Chondrocyte (in vitro differentiated cells): ENCODE data around the gene ZNF33B. TPM values are rescaled to one million over a fixed set of nuclear protein-coding genes. Genes with fewer than 3 reads are reported as not detected.

Experiments used
- DNase-seq: peaks from one replicate; pipeline ENCODE4 v3.0.0; 2021; ENCODE audit warnings: mixed read lengths, low spot score
- H3K27ac Mint-ChIP-seq: one replicate; pipeline ENCODE4 v1.8.0; 2021; ENCODE audit warnings: mild to moderate bottlenecking, moderate library complexity, mixed read lengths; ENCODE audit not compliant: unreplicated experiment
- H3K27me3 Mint-ChIP-seq: 2 replicates; pipeline ENCODE4 v1.8.0; 2021; ENCODE audit warnings: low read depth, mixed read lengths
- H3K36me3 Mint-ChIP-seq: 2 replicates; pipeline ENCODE4 v1.8.0; 2021; ENCODE audit warnings: low read depth, mixed read lengths
- H3K4me1 Mint-ChIP-seq: 2 replicates; pipeline ENCODE4 v1.8.0; 2021; ENCODE audit warnings: low read depth, mild to moderate bottlenecking, mixed read lengths
- H3K4me3 Mint-ChIP-seq: one replicate; pipeline ENCODE4 v1.8.0; 2021; ENCODE audit warnings: mild to moderate bottlenecking, moderate library complexity, mixed read lengths; ENCODE audit not compliant: unreplicated experiment
- H3K9me3 Mint-ChIP-seq: 2 replicates; pipeline ENCODE4 v1.8.0; 2021; ENCODE audit warnings: low read depth, mixed read lengths
- CTCF ChIP-seq: fragments of 200-600 bp; sonication (generic); IDR thresholded peaks from 2 replicates; pipeline ENCODE4 v1.5.0; 2021; ENCODE audit warnings: antibody characterized with exemption, mild to moderate bottlenecking, moderate library complexity
- total RNA-seq: library from RNA; stranded (reverse); gene quantifications from 3 replicates; pipeline ENCODE4 v1.2.1, GENCODE V29; 2021

The ZNF33B gene
- total RNA-seq, 1 donor from 2014 or later, result 12.4 TPM

GRCh38 chr10:42618424-42618823 is 19.9 kb downstream of the ZNF33B start:
- Mint-ChIP-seq H3K36me3 (peaks cover 9% of the 10 kb centered on the region), H3K9me3 (no peaks in the 10 kb centered on the region), H3K4me1 (no peaks in the 10 kb centered on the region), H3K4me3 (no peak overlapping the region), H3K27me3 (no peaks in the 10 kb centered on the region), H3K27ac (no peak overlapping the region)
- no peak for TF ChIP-seq CTCF
- DNase-seq, result no peak

- Mint-ChIP-seq H3K9me3 (peaks cover 4% of the 10 kb centered on the region), H3K4me3 (no peak overlapping the region), H3K27me3 (no peaks in the 10 kb centered on the region), H3K27ac (no peak overlapping the region), H3K36me3 (peaks cover 18% of the 10 kb centered on the region), H3K4me1 (no peaks in the 10 kb centered on the region)
- no peak for TF ChIP-seq CTCF
- no peak for DNase-seq
These were observed 23.0 kb downstream of the ZNF33B start for GRCh38 chr10:42615419-42615818.

GRCh38 chr10:42609872-42610271 is 28.5 kb downstream of the ZNF33B start:
- Mint-ChIP-seq H3K9me3 (peaks cover 4% of the 10 kb centered on the region), H3K36me3 (peaks cover 22% of the 10 kb centered on the region), H3K4me3 (no peak overlapping the region), H3K4me1 (no peaks in the 10 kb centered on the region), H3K27ac (no peak overlapping the region), H3K27me3 (no peaks in the 10 kb centered on the region)
- DNase-seq, result no peak
- TF ChIP-seq CTCF, result no peak

GRCh38 chr10:42598249-42598873 is 40.0 kb downstream of the ZNF33B start:
- Mint-ChIP-seq H3K4me3 (no peak overlapping the region), H3K36me3 (peaks cover 38% of the 10 kb centered on the region), H3K9me3 (peaks cover 45% of the 10 kb centered on the region), H3K27me3 (no peaks in the 10 kb centered on the region), H3K27ac (no peak overlapping the region), H3K4me1 (no peaks in the 10 kb centered on the region)
- DNase-seq, result no peak
- TF ChIP-seq CTCF, result no peak

GRCh38 chr10:42596196-42596595 is 42.2 kb downstream of the ZNF33B start:
- peaks cover 63% of the 10 kb centered on the region for H3K9me3 Mint-ChIP-seq
- DNase-seq, result no peak
- H3K27ac Mint-ChIP-seq, result no peak overlapping the region
- H3K4me1 Mint-ChIP-seq, result no peaks in the 10 kb centered on the region
- no peak for TF ChIP-seq CTCF
- H3K36me3 Mint-ChIP-seq, result peaks cover 51% of the 10 kb centered on the region
- H3K4me3 Mint-ChIP-seq, result no peak overlapping the region
- no peaks in the 10 kb centered on the region for H3K27me3 Mint-ChIP-seq
